ENCODE measurements around the gene IFNA7.
"Not testable (repeated sequence)": the region's sequence is repeated elsewhere in the genome, so short reads cannot be mapped to it uniquely, and the experiment has no call there.

The IFNA7 gene

DNA sequence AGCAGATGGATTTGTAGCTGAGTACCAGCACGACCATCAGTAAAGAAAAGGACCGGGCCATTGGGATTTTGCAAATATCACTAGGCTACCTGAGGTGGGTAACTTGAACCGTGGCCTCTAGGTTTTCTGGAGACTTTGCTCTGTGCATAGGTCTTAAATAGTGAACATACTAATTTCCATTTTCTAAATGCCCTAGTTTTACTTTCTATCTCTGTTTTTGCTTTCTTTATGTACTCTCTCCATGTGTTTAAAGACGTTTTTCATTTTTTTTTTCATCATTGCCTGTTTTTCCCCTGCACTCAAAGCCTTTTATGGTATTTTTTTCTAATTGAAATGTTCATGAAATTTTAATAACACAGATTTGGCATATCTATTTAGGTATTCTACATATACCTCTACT lies at the start of gene IFNA7:
TSS of gene IFNA7 (minus strand) at position 101 of the 400 bp plus-strand sequence. CDS start at position 61, 40 bp downstream.
- DNase-seq, result not testable (repeated sequence)

DNA sequence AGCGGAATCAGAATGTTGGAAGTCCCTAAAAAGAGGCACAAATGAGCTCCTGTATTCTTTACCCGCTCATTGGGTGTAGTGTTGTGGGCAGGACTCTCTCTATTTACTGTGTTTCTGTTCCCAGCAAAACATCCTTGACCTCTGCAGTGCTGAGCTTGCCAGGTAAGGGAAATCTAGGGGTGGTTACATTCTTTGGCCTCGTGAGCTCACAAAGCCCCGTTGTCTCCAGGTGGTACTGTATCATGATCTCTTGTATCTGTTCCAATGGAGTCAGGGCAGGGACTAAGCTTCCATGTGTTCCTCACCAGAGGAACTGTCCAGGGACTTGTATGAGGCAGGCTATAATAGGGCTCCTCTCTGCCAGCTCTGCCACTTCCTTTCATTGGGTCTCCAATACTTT lies 49.6 kb upstream of the IFNA7 start:
- no peak for DNase-seq

DNA sequence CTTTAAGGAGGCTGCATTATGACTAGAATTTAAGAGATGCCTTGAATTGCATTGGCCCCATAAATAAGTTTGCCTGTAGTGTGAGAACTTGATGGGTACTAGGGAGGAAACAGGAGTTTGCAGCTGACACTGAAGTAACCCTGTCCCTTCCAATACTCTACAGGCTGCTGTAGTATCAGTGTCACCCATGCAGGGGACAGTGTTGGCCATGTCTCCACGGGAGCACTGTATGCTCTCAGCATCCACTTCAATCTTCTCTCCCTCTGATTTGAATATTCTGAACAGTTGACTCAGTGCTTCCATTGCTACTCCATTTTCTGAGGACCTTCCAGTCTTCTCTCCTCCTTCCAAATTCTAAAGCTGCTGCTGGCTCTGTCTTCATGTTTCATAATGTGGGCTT lies 49.2 kb upstream of the IFNA7 start:
- DNase-seq, result no peak

DNA sequence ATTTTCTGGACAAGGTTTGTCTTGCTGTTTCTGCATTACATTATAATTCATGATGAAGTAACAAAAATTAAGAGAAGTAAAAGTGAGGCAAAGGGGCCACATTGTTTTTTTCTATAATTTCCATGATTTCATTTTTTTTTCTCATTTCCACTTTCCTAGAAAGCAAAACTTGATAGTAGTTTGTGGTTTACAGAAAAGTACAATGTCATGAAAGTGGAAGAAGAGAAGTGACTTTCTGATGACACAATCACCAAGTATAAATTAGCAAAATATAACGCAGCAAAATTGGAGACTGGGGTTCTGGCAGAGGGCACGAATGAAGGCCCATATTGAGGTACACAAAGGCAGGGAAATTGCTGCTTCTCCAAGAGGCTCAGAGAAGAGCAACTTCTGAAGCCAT lies 42.8 kb upstream of the IFNA7 start:
- DNase-seq, result no peak

DNA sequence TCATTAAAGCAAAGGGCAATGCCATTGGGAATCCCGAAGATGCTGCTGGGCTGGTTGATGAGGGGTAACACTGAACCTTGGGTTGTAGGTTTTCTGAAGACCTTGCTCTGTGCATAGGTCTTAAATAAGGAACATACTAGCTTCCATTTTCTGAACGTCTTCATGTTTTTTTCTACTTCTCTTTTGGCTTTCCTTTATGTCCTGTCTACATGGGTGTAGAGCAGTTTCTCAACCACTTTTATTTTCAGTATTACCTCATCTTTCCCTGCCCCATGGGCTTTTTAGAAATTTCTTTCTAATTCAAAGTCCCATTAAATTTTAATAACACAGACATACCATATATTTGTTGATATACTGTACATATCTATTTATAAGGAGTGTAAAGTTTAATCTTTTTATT lies 37.9 kb upstream of the IFNA7 start, which contains the start of gene IFNA14:
TSS of gene IFNA14 (minus strand) at position 95 of the 400 bp plus-strand sequence. CDS start at position 25, 70 bp downstream.
- no peak for DNase-seq

DNA sequence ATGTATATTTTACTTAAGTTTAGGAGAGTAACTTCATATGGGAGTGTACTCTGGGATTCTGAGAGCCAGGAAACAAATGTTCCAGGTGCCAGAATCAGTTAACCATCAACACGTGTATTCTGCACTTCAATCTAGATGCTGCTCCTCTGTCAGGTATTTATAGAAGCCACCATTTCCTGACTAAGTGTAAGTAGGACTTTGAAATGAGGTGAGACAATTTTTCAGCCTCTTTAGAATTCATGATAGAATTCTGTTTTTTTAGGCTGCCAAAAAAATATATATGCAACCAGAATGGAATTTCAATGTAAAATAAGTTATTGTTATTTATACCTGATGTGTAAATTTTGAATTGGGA lies 34.3 kb upstream of the IFNA7 start:
- not testable (repeated sequence) for DNase-seq

DNA sequence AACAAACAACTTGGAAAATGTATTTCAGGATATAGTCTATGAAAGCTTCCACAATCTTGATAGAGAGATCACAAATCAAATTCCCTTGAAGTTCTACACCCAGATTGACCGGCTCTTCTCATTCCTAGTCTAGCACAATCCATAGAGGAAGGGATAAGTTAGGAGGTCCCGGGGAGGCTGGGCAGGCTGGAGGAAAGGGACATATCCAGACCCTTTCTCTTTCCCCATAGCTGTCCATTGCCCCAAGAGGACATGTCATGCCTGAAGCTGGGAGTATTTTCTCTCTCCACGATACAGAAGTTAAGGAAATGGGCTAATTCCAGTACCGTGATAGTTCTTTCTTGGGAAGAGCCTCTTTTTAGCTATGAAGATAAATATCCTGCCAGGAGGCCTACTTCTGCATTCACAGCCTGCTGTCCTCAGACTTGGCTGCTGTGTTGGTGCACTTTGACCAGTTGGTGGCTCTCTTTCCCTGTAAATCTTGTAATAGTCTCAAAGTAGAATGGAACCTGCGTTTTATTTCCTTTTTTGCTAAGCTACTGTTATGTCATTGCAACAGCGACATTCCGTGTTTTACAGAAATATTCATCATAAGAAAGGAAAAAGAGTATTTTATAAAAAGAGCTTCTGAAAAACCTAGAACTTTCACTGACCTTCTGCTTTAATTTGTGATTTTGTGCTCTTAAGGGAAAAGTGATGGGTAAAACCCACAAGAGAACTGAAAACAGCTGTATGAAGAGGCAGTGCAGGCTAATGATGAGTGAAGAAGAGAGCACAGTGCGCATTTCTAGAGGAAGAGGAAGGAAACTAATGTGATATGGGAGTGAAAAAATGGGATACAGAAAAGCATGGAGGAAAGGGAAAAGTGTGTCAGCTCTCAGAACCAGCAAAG lies 33.7 kb upstream of the IFNA7 start:
- peak; percentile 2 for DNase-seq

DNA sequence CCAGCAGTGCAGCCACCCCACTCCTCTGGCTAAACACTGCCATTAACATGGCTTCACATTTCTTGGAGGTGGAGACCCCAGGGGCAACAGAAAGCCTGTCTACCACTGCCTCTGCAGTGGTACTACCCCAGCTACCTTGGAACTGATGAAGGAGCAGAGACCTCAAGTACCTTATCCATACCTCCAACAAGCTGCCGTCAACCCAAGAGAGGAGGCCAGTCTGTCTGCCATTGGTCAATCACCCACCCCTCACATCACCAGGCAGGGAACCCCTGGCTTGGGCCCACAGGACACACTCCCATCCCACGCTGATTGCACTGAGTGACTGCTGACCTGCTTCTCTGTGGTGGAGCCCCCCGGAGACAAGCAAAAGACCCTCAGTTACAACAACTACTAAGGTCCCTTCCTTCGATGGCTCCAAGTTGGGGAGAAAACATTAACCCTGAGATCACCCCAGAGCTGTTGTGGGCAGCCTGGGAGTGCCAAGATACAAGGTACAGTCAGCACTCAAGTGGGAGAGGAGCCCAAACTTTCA lies 32.2 kb upstream of the IFNA7 start:
- no peak for DNase-seq

DNA sequence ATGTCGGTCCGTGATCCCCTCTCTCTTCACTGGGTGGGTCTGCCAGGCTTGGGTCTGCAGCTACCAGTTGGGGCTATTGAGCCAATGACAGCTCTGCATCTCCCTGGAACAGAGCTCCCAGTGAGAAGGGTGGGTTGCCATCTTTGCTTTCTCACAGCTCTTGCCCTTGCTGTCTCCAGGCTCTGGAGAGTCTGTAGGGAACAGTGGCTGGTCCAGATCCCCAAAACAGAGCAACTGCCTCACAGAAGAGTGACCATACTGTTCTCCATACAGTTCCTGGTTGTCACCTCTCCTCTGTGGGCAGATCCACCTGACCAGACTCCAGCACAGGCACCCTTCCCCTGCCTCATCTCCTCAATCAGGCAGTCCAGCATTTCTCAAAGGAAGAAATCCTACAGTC lies 31.3 kb upstream of the IFNA7 start:
- DNase-seq, result no peak

DNA sequence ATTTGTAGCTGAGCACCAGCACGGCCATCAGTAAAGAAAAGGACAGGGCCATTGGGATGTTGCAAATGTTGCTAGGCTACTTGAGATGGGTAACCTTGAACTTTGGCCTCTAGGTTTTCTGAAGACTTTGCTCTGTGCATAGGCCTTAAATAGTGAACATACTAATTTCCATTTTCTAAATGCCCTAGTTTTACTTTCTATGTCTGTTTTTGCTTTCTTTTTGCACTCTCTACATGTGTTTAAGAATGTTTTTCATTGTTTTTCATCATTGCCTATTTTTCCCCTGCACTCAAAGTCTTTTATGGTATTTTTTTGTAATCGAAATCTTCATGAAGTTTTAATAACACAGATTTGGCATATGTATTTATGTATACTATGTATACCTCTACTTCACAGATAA lies 26.1 kb upstream of the IFNA7 start, which contains the start of gene IFNA17:
TSS of gene IFNA17 (minus strand) at position 101 of the 400 bp plus-strand sequence. CDS start at position 52, 49 bp downstream.
- DNase-seq, result no peak

DNA sequence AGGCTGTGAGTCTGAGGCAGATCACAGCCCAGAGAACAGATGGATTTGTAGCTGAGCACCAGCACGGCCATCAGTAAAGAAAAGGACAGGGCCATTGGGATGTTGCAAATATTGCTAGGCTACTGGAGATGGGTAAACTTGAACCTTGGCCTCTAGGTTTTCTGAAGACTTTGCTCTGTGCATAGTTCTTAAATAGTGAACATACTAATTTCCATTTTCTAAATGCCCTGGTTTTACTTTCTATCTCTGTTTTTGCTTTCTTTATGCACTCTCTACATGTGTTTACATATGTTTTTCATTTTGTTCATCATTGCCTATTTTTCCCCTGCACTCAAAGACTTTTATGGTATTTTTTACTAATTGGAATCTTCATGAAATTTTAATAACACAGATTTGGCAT lies 15.2 kb upstream of the IFNA7 start, which contains the start of gene IFNA16:
TSS of gene IFNA16 (minus strand) at position 101 of the 400 bp plus-strand sequence. CDS start at position 95, 6 bp downstream.
- DNase-seq, result not testable (repeated sequence)

DNA sequence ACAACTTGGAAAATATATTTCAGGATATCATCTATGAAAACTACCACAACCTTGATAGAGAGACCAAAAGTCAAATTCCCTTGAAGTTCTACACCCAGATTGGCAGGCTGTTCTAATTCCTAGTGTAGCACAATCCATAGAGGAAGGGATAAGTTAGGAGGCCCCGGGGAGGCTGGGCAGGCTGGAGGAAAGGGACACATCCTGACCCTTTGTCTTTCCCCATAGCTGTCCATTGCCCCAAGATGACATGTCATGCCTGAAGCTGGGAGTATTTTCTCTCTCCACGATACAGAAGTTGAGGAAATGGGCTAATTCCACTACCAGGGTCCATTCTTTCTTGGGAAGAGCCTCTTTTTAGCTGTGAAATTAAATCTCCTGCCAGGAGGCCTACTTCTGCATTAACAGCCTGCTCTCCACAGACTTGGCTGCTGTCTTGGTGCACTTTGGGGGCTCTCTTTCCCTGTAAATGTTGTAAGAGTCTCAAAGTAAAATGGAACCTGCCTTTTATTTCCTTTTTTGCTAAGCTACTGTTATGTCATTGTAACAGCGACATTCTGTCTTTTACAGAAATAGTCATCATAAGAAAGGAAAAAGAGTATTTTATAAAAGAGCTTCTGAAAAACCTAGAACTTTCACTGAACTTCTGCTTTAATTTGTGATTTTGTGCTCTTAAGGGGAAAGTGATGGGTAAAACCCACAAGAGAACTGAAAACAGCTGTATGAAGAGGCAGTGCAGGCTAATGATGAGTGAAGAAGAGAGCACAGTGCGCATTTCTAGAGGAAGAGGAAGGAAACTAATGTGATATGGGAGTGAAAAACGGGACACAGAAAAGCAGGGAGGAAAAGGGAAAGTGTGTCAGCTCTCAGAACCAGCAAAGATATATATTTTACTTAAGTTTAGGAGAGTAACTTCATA lies 11.7 kb upstream of the IFNA7 start:
- DNase-seq, result not testable (repeated sequence)

DNA sequence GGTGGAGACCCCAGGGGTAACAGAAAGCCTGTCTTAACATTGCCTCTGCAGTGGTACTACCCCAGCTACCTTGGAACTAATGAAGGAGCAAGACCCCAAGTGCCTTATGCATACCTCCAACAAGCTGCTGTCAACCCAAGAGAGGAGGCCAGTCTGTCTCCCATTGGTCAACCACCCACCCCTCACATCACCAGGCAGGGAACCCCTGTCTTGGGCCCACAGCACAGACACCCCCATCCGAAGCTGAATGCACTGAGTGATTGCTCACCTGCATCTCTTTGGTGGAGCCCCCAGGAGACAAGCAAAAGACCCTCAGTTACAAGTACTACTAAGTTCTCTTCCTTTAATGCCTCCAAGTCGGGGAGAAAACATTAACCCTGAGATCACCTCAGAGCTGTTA lies 10.2 kb upstream of the IFNA7 start:
- DNase-seq, result not testable (repeated sequence)

DNA sequence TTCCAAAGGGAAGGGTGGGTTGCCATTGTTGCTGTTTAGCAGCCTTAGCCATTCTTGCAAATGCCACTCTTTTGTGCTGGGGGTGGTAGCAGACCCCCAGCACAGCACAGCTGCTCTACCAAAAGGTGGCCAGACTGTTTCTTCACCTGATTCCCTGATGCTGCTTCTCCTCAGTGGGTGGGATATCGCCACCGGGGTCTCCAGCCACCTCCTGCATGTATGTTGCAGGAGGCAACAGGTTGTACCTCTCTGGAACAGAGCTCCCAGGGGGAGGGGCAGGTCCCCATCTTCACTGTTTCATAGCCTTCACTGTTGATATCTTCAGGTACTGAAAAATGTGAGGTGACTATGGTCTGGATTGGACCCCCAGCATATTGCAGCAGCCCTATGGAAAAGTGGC lies 8.8 kb upstream of the IFNA7 start:
- DNase-seq, result not testable (repeated sequence)

DNA sequence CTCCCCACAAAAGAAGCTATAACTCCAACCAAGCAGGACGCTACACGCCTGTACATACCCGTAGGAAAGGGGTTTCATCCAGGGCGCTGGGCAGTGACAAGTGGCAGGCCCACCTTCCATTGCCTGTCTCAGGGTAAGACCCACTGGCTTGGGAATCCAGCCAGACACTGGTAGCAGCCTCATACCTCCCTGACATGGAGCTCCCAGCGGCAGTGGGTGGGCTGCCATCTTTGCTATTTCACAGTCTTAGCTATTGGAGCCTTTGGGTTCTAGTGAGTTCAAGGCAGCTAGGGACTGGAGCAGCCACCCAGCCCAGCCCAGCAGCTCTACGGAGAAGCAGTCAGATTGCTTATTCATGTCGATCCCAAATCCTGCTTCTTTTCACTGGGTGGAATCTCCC lies 8.3 kb upstream of the IFNA7 start:
- no peak for DNase-seq

DNA sequence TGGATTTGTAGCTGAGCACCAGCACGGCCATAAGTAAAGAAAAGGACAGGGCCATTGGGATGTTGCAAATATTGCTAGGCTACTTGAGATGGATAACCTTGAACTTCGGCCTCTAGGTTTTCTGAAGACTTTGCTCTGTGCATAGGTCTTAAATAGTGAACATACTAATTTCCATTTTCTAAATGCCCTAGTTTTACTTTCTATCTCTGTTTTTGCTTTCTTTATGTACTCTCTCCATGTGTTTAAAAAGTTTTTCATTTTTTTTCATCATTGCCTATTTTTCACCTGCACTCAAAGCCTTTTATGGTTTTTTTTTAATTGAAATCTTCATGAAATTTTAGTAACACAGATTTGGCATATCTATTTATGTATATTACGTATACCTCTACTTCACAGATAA lies 5.0 kb upstream of the IFNA7 start, which contains the start of gene IFNA10:
TSS of gene IFNA10 (minus strand) at position 101 of the 400 bp plus-strand sequence. CDS start at position 55, 46 bp downstream.
- DNase-seq, result not testable (repeated sequence)

DNA sequence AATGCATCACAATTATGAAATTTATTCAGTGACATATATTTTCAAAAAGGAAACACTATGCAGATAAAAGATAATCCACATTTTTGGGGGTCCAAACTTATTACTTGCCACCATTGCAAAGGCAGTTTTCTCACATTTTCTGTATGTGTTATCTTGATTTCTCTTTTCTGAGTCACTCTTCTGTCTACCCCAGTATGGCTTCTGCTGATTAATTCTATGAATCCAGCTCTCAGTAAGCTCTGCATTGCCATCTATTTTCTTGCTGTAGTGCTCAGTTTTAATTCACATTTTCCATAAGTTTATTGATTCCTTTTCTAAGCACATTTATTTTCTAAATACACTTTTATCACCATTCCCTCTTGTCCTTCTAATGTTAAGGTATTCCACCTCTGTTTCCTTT lies 3.2 kb upstream of the IFNA7 start:
- DNase-seq, result no peak

DNA sequence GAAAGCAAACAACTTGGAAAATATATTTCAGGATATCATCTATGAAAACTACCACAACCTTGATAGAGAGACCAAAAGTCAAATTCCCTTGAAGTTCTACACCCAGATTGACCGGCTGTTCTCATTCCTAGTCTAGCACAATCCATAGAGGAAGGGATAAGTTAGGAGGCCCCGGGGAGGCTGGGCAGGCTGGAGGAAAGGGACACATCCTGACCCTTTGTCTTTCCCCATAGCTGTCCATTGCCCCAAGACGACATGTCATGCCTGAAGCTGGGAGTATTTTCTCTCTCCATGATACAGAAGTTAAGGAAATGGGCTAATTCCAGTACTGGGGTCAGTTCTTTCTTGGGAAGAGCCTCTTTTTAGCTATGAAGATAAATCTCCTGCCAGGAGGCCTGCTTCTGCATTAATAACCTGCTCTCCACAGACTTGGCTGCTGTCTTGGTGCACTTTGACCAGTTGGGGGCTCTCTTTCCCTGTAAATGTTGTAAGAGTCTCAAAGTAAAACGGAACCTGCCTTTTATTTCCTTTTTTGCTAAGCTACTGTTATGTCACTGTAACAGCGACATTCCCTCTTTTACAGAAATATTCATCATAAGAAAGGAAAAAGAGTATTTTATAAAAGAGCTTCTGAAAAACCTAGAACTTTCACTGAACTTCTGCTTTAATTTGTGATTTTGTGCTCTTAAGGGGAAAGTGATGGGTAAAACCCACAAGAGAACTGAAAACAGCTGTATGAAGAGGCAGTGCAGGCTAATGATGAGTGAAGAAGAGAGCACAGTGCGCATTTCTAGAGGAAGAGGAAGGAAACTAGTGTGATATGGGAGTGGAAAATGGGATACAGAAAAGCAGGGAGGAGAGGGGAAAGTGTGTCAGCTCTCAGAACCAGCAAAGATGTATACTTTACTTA lies 6.9 kb downstream of the IFNA7 start:
- DNase-seq, result peak; percentile 1

DNA sequence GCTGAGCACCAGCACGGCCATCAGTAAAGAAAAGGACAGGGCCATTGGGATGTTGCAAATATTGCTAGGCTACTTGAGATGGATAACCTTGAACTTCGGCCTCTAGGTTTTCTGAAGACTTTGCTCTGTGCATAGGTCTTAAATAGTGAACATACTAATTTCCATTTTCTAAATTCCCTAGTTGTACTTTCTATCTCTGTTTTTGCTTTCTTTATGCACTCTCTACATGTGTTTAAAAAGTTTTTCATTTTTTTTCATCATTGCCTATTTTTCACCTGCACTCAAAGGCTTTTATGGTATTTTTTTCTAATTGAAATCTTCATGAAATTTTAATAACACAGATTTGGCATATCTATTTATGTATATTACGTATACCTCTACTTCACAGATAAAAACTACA lies 14.5 kb downstream of the IFNA7 start, which contains the start of gene IFNA4:
TSS of gene IFNA4 (minus strand) at position 101 of the 400 bp plus-strand sequence. CDS start at position 45, 56 bp downstream.
- DNase-seq, result not testable (repeated sequence)

DNA sequence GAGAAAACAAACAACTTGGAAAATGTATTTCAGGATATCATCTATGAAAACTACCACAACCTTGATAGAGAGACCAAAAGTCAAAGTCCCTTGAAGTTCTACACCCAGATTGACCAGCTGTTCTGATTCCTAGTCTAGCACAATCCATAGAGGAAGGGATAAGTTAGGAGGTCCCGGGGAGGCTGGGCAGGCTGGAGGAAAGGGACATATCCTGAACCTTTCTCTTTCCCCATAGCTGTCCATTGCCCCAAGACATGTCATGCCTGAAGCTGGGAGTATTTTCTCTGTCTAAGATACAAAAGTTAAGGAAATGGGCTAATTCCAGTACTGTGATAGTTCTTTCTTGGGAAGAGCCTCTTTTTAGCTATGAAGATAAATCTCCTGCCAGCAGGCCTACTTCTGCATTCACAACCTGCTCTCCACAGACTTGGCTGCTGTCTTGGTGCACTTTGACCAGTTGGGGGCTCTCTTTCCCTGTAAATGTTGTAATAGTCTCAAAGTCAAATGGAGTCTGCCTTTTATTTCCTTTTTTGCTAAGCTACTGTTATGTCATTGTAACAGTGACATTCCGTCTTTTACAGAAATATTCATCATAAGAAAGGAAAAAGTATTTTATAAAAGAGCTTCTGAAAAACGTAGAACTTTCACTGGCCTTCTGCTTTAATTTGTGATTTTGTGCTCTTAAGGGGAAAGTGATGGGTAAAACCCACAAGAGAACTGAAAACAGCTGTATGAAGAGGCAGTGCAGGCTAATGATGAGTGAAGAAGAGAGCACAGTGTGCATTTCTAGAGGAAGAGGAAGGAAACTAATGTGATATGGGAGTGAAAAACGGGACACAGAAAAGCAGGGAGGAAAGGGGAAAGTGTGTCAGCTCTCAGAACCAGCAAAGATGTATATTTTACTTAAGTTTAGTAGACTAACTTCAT lies 18.9 kb downstream of the IFNA7 start:
- not testable (repeated sequence) for DNase-seq
